IMR-90 (cell line): ENCODE results near the gene NPLOC4. TPM values are rescaled to one million over a fixed set of nuclear protein-coding genes. Genes with fewer than 3 reads are reported as not detected.

ENCODE experiments used
- BHLHE40 ChIP-seq: fragments of 150-350 bp; IDR thresholded peaks from 2 replicates; pipeline ENCODE4 v1.6.1; 2016; ENCODE audit warnings: mild to moderate bottlenecking, low read depth, low read length
- MAZ ChIP-seq: IDR thresholded peaks from 2 replicates; pipeline ENCODE4 v1.6.1; 2012; ENCODE audit warnings: low read depth, mild to moderate bottlenecking, low read length, improper control_type of control experiment, moderate library complexity, borderline replicate concordance
- RCOR1 ChIP-seq: IDR thresholded peaks from 2 replicates; pipeline ENCODE4 v1.6.1; 2012; ENCODE audit warnings: mild to moderate bottlenecking, low read length, improper control_type of control experiment; ENCODE audit not compliant: insufficient replicate concordance
- polyA plus RNA-seq, 3 experiments: library from polyadenylated mRNA; depleted of rRNA; stranded (reverse); fragments of >200 nt; gene quantifications; 2 replicates each; pipeline ENCODE4 v1.2.3, GENCODE V29; 2012; ENCODE audit warnings: low replicate concordance in 1 of 3
- total RNA-seq: library from RNA; depleted of rRNA; stranded (reverse); fragments of >200 nt; gene quantifications from 2 replicates; pipeline ENCODE4 v1.2.3, GENCODE V29; 2012
- TF ChIP-seq, protein P1 (sequence below): conservative IDR thresholded peaks from 2 replicates; pipeline ENCODE4 v1.5.1; 2012; ENCODE audit warnings: mild to moderate bottlenecking, low read depth, low read length, improper control_type of control experiment

Gene NPLOC4
- total and polyA plus RNA-seq, 2 of the 4 experiments (the other 2 are of a cell fraction), result 70.4 to 78.3 TPM

DNA sequence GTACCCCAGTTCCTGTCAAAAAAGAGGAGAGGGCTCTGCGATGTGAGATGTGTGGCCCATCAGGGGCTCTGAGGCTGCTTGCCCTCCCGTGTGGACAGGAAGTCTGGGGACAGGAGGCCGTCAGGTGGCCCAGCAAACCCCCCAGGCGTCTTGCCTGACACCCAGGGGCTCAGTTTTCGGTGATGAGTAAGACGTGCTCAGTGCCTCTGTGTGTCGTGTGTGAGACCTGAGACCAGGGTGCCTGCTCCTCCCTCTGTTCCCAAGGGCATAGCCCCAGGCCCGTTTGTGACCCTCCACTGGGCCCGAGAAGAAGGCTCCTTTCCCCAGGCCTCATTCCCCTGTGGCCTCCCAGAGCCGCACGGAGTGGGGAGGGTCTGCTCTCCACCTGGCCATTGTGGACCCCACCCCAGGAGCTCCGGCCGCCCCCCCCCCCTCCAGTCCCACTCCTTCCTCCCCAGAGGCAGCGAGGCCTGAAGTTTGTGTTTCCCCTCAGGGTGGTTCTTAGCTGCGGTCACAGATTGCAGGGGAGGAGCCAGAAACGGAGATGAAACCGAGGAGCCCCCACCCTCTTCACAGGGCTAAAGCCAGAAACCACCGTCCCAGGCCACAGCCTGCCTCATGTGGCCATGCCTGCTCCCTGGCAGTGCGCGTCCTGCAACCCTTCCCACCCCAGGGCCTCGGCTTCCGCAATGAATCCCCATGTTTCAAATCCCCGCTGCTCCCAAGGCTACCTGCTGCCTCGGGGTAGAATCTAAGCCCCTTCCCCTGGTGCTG, 119.4 kb downstream of the NPLOC4 start (continued):
- TF ChIP-seq MAZ (no peak), RCOR1 (no peak), BHLHE40 (no peak)
- TF ChIP-seq, protein P1, sequence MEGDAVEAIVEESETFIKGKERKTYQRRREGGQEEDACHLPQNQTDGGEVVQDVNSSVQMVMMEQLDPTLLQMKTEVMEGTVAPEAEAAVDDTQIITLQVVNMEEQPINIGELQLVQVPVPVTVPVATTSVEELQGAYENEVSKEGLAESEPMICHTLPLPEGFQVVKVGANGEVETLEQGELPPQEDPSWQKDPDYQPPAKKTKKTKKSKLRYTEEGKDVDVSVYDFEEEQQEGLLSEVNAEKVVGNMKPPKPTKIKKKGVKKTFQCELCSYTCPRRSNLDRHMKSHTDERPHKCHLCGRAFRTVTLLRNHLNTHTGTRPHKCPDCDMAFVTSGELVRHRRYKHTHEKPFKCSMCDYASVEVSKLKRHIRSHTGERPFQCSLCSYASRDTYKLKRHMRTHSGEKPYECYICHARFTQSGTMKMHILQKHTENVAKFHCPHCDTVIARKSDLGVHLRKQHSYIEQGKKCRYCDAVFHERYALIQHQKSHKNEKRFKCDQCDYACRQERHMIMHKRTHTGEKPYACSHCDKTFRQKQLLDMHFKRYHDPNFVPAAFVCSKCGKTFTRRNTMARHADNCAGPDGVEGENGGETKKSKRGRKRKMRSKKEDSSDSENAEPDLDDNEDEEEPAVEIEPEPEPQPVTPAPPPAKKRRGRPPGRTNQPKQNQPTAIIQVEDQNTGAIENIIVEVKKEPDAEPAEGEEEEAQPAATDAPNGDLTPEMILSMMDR, result no peak
